HG03139 (cell line): Measurements from ENCODE around the gene GALNT9.

Experiments
- ATAC-seq: cut with Tn5 transposase; IDR thresholded peaks from one replicate; pipeline ENCODE4 v1.9.1; 2021; ENCODE audit not compliant: unreplicated experiment

Gene GALNT9

DNA sequence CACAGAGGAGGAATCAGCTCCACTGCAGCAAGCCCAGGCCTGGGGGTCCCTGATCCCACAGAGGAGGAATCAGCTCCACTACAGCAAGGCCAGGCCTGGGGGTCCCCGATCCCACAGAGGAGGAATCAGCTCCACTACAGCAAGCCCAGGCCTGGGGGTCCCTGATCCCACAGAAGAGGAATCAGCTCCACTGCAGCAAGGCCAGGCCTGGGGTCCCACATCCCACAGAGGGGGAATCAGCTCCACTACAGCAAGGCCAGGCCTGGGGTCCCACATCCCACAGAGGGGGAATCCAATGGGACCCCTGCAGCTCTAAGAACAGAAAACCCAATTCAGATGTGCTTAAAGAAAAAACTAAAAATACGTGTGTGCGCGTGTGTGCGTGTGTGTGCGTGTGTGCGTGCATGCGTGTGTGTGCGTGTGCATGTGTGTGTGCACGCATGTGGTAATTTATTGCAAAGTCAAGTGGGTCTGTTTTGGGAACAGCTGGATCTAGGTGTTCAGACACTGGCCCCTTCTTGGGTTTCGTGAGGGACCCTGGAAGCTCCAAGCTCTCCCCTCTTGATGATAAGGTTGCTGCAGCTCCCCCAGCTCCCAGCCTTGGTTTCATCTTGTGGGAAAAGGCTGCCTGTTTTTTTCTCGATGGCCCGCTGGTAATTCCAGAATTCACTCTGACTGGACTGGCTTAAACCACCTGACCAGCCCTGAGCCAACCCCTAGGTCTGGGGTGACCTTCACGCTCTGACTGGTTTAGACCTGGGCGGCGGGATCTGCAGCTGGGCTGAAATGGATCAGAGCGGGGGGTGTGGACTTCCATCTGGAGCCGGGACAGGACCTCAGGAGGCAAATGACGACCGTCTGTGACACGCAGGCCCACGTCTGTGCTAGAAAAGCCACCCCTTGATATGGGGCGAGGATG lies 47.1 kb downstream of the GALNT9 start:
- ATAC-seq = no peak

DNA sequence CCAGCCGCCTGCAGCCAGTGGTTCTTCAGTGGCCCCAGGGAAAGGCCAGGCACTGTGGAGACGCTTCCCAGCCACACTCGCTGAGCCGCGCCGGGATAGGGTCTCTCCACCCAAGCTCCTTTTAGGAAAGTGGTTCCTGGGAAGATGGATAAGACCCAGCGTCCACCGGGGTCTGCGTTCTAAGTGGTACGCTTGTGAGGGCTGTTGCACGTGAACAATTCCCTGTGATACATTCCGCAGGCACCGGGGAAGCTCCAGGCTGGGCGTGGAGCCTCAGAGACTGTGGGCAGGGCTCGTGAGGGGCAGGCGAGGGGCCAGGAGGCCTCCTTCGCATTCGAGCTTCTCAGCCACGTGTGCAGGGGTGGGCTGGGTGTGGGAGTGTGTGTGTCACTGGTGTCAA lies 48.4 kb downstream of the GALNT9 start:
- no peak for ATAC-seq

DNA sequence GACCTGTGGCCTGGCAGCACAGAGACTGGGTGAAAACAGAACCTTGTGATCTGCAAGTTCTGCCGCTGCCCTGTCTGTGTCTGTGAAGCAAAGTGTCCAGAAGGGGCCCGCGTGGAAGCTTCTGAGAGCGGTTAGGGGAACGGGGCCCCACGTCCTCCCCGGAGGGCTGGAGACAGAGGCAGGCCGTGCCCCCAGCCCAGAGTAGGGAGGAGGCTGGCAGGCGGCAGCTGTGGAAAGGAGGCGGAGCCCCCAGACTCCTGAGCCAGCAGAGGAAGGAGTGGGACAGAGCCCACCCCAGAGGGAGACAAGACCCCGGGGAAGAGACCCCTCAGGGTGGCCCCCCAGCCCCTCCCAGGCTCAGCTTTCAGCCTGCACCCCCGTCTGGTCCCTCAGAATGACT lies 49.0 kb downstream of the GALNT9 start:
- ATAC-seq = no peak

DNA sequence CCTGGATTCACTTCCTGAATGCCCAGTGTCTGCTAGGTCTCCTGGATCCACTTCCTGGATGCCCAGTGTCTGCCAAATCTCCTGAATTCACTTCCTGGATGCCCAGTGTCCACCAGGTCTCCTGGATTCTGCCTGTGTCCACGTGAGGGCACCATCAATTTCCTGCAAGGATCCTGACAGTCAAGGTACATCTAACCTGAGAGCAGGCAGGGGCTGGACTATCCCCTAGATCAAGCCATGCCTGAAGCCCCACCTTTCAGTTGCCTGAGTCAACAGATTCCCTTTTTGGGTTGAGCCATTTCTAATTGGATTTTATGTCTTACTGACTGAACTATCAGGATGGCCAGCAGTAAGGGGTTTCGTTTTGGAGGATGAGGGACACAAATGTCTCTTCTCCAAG lies 49.5 kb downstream of the GALNT9 start:
- no peak for ATAC-seq

DNA sequence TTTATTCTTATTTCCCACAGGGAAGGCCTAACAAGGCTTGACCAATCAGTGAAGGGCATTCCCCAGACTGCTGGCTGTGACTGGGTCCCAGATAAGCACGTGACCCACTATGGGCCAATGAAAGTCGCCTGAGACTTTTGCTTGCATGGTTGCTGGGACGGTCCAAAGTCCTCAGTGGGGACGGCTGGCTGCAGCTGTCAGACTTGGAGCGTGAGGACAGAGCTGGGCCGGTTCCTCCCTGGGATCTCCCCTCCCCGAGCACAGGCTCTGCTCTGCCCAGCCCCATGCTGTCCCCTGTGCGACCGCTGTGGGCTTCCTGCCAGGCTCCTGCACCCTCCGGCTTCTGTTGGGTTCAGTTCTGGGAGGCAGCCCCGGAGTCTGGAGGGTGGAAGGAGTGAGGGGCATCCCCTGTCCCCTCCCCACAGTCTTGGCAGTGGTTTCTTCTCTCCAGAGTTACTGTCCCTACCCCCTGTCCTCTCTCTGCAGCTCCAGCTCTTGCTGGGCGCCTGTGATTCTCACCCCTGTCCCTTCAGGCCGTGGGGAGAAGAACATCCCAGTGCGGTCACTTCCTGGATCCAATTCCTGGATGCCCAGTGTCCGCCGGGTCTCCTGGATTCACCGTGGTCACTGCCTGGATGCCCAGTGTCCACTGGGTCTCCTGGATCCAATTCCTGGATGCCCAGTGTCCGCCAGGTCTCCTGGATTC lies 50.1 kb downstream of the GALNT9 start:
- ATAC-seq = no peak

DNA sequence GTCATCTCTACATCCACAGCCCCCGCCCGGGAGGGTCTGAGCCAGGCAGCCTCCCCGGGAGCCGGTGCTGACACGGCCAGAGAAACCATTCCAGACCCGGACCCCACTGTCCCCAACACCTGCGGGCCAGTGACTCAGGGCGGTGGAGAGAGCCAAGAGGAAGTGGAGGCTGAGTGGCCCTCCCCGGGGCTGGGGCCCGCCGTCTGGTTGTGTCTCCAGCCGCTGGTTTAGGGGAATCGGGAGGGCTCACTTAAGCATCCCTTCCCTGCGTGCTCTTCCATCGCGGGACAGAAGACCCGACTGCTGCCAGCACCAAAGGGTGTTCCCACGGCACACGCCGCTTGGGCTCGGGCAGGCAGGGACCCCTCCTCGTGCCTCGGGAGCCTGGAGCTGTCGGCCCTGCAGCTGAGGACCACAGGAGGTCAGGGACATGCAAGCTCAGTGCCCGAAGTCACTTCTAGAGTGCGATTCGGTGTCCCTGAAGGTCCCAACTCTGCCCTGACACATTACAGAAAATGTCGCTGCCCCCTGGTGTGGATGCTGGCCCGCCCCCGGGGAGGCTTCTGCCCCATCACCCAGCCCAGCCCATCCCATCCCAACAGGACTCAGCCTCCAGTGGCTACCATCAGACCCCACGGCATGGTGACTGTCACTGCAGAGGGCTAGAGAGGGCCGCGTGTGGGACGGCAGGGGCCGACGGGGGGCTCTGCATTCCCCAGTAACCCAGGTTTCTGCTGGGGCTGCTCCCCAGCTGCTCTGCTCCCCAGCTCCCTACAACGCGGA lies 50.8 kb downstream of the GALNT9 start:
- ATAC-seq = no peak

DNA sequence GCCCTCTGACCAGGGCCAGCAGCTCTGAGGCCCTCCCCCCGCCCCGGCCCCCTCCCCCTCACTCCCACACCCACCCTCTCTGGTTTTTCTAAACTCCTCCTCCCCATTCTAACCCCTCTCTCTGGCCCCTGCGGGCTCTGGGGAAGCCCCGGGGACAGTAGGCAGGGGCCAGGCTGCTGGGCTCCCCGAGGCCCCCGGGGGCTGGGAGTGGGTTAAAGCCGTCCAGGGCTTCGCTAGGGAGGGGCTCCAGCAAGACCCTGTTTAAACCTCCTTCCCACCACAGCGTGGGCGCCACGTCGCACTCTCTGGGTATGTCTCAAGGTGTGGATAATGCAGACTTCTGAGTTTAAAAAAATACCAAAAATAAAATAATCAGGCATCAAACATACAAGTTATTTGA lies 51.4 kb downstream of the GALNT9 start:
- ATAC-seq = no peak

DNA sequence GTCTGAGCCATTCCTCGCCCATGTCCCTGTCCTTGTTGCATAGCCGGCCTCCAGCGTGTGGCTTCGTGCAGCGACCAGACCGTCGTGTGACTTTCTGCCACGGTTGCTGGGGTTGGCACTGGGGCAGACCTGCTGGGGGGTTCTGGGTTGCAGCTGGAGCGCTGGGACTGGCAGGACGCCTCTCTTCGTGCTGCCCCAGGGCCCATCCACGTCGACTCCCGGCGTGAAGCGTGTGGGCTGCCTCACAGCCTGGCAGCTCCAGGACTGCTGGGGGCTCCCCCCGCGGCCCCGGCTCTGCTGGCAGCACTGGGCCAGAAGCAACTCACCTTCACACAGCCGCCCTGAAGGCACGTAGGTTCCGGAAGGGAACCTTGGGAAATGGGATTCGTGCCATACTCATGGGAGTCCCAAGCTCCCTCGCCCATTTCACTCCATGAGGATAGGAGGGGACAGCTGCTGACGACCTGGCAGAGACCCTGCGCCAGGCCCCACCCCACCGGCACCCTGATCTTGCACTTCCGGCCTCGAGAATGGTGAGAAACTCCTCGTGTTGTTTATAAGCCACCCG lies 51.9 kb downstream of the GALNT9 start:
- no peak for ATAC-seq

DNA sequence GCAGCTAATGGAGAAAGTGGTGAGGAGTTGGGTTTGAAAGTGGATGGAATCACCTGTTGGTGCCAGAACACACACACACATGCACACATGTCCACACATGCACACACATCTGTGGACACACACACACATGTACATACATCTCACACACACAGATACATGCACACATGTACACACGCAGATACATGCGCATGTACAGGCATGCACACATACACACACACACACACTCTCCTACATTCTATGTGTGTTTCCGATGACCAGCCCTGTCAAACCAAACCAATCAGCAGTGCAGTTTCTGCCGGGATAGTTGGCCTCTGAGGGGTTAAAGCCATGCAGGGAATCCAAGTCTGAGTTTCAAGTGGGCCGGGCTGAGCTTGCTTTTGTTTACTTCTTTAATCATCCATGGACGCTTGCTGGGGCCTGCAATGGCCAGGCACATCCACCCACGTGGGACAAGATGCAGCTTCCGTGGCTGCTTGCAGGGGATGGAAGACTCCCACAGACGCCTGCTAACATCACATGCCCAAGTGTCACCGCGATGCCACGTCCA lies 52.5 kb downstream of the GALNT9 start:
- ATAC-seq = no peak

DNA sequence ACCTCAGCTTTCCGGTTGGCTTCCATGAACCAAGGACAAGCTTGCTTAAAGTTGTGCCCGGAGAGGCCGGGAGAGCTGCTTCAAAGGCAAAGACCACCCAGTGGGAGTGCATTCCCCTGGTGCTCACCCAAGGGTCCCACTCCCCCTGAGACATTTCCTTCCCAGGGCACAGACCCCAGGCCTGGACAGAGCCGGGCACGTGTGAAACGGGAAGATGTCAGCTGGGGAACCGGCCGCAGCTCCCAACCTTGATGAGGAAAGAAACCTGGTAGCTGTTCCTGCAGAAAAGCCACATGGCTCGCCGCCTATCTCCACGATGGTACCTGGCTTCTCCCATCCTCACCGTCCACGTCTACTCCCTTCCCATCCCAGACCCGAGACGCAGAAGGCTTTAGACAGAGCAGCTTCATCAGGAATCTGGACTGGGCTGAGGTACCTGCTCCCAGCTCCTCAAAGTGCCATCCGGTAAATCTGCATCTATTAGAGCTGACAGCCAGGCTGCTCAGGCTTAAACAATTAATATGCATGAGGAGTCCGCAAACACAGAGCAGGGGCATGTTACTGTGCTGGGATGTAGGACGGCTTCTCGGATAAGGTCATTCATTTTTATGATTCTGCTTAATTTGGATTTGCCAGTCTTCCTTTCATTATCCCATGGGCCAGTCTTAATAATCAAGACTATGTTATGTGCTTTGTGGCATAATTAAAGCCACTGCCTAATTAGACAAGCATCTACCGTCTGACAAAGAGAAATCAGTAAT lies 53.1 kb downstream of the GALNT9 start:
- no peak for ATAC-seq

DNA sequence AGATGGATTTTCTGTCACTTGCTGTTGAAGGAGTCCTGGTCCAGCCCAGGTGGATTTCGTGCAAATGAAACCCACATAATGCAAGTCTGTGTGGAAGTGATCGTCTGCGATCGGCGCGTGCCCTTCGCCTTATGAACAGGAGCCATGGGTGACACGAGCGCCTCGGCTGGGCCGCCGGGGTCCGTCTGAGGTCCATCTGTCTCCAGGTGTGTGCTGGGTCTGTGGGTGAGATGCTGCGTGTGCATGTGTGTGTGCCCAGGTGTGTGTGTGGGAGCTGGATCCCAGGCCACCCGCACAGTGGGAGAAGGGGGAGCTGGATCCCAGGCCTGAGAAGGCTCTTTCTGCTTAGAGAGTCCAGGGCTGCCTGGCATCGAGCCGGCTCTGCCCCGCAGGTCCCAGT lies 53.8 kb downstream of the GALNT9 start:
- ATAC-seq = no peak

DNA sequence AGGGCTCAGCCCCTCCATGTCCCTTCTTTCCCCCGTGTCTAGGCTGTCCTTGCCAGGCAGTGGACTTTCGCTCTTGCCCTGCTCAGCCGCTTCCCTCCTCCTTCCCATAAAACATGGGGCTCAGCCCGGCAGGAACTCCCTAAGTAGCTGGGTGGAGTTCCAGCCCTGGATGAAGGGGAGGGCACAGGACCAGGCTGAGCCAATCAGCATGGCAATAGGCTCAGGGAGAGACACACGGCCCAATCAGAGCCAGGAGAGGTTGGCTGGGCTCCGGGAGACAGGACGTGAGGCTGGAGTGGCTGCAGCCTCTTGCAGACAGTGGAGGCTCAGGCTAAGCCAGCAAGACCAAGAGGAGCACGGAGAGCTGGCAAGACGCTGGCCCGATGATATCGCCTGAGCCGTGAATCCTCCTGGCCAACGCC lies 54.3 kb downstream of the GALNT9 start:
- no peak for ATAC-seq

DNA sequence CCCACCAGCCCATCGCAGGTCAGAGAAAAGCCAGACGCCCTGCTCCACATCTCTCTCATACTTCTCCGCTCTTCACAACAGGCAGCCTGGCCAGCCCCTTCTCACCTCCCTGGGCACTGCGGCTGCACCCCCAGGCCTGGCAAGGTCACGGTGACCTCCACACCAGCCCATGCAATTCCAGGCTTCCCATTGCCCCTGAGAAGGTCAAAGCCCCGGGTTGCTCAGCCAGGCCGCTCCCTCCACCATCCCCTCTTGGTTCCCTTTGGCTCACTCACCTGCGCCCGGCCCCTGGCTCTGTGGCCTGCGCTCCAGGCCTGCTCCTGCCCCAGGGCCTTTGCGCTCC lies 55.4 kb downstream of the GALNT9 start:
- ATAC-seq = no peak

DNA sequence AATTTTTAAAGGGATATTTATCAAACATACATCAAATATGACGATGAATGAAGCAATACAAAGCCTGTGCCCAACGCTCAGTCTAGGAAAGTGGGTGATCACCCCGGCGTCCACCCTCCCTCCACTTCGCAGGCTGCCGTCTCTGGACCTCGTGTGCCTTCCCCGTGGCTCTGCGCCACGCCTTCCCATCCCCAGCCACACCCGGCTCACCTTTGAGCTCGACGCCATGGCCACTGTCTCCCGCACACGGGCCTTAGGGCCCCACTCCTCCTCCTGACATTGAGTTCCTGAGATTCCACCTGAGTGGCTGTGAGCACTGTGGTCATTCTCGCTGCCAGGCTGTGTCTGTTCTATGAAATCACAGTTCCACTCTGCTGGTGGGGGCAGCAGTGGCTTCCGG lies 56.7 kb downstream of the GALNT9 start:
- no peak for ATAC-seq

DNA sequence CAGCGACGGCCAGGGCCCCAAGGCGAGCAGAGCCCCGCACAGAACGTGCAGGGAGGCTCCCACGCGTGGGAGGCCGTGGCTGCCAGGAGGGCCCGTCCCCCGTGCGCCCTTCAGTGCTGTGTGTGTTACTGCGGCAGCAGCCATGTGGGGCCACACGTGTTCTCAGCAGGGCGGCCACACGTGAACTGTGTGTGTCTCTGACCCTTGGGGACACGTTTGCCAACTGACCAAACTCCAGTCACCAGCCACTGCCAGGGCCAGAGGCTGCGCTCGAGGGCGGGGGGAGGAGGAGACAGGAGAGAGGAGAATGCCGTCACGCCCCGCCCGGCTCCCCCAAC lies 57.7 kb downstream of the GALNT9 start:
- ATAC-seq = no peak

DNA sequence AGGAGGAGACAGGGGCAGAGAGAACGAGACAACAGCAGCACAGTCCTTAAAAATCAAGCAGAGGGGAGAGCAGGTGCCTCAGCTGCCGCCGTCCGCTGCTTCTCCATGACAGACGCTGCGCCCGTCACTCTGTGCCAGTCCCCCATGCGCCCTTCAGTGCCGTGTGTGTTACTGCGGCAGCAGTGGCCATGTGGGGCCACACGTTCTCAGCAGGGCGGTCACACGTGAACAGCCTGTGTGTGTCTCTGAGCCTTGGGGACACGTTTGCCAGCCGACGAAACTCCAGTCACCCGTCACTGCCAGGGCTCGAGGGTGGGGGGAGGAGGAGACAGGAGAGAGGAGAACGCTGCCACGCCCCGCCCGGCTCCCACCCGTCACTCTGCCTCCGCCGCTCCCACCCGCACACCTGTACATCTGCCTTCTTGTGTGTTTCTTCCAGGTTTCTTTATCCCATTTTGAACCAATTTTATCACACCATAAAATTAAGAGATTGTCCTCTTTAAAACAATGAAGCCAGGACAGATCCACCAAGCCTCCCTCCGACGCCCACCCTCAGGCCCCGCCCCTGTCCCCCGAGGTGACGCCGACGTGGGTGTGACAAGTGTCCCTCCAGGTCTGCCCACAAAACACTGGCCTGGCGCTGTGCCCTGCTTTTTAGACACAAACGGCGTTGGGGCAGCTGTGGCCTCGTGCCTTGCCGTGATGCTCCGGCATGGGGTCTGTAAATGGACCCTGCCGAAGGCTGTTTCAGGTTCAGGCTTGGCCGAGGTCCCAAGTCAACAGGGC lies 58.2 kb downstream of the GALNT9 start:
- no peak for ATAC-seq

DNA sequence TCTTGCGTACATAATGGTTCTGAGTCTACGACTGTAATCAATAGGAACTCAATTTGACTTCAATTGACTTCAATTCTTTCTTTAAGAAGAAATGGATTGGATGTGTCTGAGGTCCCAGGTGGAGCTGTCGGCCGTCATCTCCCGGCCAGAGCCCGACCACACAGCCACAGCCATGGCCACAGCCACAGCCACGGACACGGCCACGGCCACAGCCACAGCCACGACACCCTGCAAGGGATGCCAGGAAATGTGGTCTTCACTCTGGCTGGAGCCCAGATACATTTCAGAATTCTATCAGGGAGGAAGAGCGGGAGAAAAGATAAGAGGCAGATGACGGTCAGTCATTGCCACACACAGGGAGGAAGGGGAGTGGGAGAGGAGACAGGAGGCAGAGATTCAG lies 58.9 kb downstream of the GALNT9 start:
- no peak for ATAC-seq

DNA sequence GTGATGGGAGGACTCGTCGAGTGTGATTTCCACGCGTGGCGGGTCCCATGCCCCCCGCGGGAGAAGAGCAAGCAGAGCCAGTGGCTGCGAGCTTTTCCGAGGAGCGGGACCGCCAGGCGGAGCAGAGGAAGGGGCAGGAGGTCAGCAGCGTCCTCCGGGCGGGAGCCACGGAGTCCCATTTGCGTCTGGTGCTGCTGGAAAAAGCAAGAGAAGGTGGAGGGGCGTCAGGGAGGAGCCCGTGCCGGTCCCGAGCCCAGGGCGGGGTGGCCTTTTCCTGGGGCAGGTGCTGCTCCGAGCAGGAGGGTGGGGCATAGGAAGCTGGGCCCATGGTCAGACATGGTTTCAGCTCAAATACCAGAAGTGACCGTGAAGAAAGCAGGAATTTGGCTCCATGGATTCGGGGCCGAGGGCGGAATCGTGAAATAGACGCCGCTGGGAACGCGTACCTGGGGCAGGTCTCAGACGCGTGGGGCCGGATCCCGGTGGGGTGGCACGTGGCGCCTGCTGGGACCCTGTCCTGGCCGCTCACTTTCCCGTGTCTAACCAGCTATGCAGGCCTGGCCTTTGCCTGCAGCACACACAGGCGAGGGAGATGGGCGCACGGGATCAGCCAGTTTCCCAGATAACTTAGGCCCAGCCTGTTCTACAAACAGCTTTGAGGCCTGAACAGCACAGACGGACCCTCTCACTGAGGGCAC lies 60.0 kb downstream of the GALNT9 start:
- ATAC-seq = no peak

DNA sequence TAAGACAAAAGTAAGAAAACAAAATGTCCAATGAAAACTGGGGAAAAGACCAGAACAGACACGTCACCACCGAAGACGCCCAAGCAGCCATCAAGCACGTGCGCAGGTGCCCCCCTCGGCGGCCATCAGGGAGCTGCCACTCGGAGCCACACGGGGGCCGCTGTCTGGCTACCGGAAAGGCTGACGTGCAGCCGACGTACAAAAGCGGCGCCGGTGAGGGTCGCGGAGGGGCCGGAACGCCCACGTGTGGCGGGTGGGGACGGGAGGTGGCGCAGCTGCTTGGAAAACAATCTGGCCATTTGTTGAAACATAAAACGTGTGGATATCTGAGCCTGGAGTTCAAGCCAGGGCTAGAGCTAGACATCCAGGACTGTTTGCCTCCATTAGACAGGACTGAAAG lies 60.7 kb downstream of the GALNT9 start:
- no peak for ATAC-seq
